ENCODE results near the gene CPM. TPM values are rescaled to one million over a fixed set of nuclear protein-coding genes. Genes with fewer than 3 reads are reported as not detected.

Gene CPM
- total and polyA plus RNA-seq, 7 donors = 2.2 to 13.3 (median 5.8) TPM

GRCh38 chr12:68962877-68963855 is 30.2 kb upstream of the CPM start:
- no peak for TF ChIP-seq CTCF (IDR thresholded peaks at IDR 0.05)
- WGBS, 3 donors = 84 to 85% (median 85%) methylated on average over 5 of the region's 5 CpGs
- H3K27ac ChIP-seq = no peak overlapping the region
- DNase-seq (no peak), ATAC-seq (no peak)
- no peaks in the 10 kb centered on the region for H3K4me1 ChIP-seq
- no peaks in the 10 kb centered on the region for H3K36me3 ChIP-seq (ENCODE audit: insufficient read depth in 1 of 2, low read depth in 1 of 2)
- no peaks in the 10 kb centered on the region for H3K9me3 ChIP-seq
- H3K27me3 ChIP-seq (ENCODE audit: insufficient read depth in 3 of 3, low read length in 2 of 3) = no peaks in the 10 kb centered on the region
- intact Hi-C loops (cut with DNase I) = no loop called here
- no peak overlapping the region for H3K4me3 ChIP-seq

- no peaks in the 10 kb centered on the region for H3K4me1 ChIP-seq
- no peaks in the 10 kb centered on the region for H3K36me3 ChIP-seq (ENCODE audit: insufficient read depth in 1 of 2, low read depth in 1 of 2)
- no peak overlapping the region for H3K27ac ChIP-seq
- H3K27me3 ChIP-seq (ENCODE audit: insufficient read depth in 3 of 3, low read length in 2 of 3) = no peaks in the 10 kb centered on the region
- no peak for TF ChIP-seq CTCF (IDR thresholded peaks at IDR 0.05)
- intact Hi-C loops (cut with DNase I) = no loop called here
- DNase-seq (no peak), ATAC-seq (no peak)
- H3K4me3 ChIP-seq = no peak overlapping the region
- H3K9me3 ChIP-seq = no peaks in the 10 kb centered on the region
- 36 to 39% (median 38%) methylated on average over 7 of the region's 7 CpGs for WGBS, 3 donors
Observed at GRCh38 chr12:68959891-68960464, 27.0 kb upstream of the CPM start.

- intact Hi-C loops (cut with DNase I) = no loop called here
- 43 to 67% (median 56%) methylated on average over 4 of the region's 4 CpGs for WGBS, 3 donors
- no peaks in the 10 kb centered on the region for H3K27me3 ChIP-seq (ENCODE audit: insufficient read depth in 3 of 3, low read length in 2 of 3)
- H3K36me3 ChIP-seq (ENCODE audit: insufficient read depth in 1 of 2, low read depth in 1 of 2) = no peaks in the 10 kb centered on the region
- no peaks in the 10 kb centered on the region for H3K4me1 ChIP-seq
- no peak for ATAC-seq
- H3K4me3 ChIP-seq = no peak overlapping the region
- H3K27ac ChIP-seq = no peak overlapping the region
- DNase-seq = no peak
- H3K9me3 ChIP-seq = no peaks in the 10 kb centered on the region
- no peak for TF ChIP-seq CTCF (IDR thresholded peaks at IDR 0.05)
Observed at GRCh38 chr12:68959143-68959858, 26.3 kb upstream of the CPM start.

GRCh38 chr12:68958322-68958721 is 25.4 kb upstream of the CPM start:
- Histone ChIP-seq H3K27me3 (ENCODE audit: insufficient read depth in 3 of 3, low read length in 2 of 3) (no peaks in the 10 kb centered on the region), H3K4me1 (no peaks in the 10 kb centered on the region), H3K9me3 (no peaks in the 10 kb centered on the region), H3K27ac (no peak overlapping the region), H3K36me3 (ENCODE audit: insufficient read depth in 1 of 2, low read depth in 1 of 2) (no peaks in the 10 kb centered on the region), H3K4me3 (no peak overlapping the region)
- WGBS, 3 donors = 72 to 78% (median 77%) methylated on average over 3 of the region's 3 CpGs
- ATAC-seq (no peak), DNase-seq (no peak)
- intact Hi-C loops (cut with DNase I) = no loop called here
- TF ChIP-seq CTCF (IDR thresholded peaks at IDR 0.05) = no peak
